Heart left ventricle (tissue), 13 donors: ENCODE data around the gene GREB1.

Experiments used
- POLR2A ChIP-seq, 2 donors: fragments of 450-650 bp; IDR thresholded peaks; one replicate each; pipeline ENCODE4 v1.6.1; 2017; ENCODE audit warnings: antibody characterized with exemption in 2 of 2, mild to moderate bottlenecking in 2 of 2, moderate library complexity in 2 of 2
- TF ChIP-seq, protein P1 (sequence below), 12 donors: fragments of 200-600 bp; sonication (generic) in 4 of 12; IDR thresholded peaks; one replicate each; pipeline versions ENCODE4 v1.5.0 to v1.8.0; 2018 to 2022; ENCODE audit warnings: antibody characterized with exemption in 12 of 12, mild to moderate bottlenecking in 5 of 12
- donor health status: ischemic (EF 13 %, LVEDD 7.1; RV severe dilation, severe dysfunction).
- donor health status: DM: no; HTN: yes; CAD: no.
- donor health status: DM: no; HTN: no; CAD: no.
- donor health status: ischemic (EF 25% LVEDD 6.9; RV normal size, moderate dysfunction).
- donor health status: ischemic (EF 25% LVEDD 5.7; RV mildly dilated, moderate dysfunction).
- donor health status: ischemic (EF 35%, LVEDD 5.7; RV mildly dilated, moderate dysfunction).
- donor health status: nonischemic (EF 11% LVEDD 7.7; RV severe dilation, severe dysfunction).
- donor health status: DM: yes; HTN: yes; CAD: no.
- donor health status: PGD.
- donor health status: ischemic (EF 29% LVEDD 5.4; RV normal size, mild dysfunction).
- donor health status: nonischemic (EF 23%, LVEDD 6.1; RV moderate dilation, normal function).

DNA sequence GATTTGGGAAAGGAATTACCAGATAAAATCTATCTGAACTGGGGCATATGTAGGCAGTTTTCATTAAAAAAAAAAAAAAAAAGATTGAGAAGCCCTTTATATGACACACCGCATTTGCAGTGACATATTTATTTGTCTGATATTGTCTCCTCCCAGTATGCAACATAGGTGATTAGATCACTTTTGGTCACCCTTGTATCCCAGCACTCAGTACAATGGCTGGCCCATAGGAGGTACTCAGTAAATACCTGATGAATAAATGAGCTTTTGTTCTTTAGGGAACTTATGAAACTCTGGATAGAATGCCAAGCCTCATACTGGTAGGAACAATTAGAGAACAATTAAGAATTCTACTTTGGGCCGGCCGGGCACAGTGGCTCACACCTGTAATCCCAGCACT, 45.0 kb upstream of the GREB1 start:
- TF ChIP-seq, protein P1, sequence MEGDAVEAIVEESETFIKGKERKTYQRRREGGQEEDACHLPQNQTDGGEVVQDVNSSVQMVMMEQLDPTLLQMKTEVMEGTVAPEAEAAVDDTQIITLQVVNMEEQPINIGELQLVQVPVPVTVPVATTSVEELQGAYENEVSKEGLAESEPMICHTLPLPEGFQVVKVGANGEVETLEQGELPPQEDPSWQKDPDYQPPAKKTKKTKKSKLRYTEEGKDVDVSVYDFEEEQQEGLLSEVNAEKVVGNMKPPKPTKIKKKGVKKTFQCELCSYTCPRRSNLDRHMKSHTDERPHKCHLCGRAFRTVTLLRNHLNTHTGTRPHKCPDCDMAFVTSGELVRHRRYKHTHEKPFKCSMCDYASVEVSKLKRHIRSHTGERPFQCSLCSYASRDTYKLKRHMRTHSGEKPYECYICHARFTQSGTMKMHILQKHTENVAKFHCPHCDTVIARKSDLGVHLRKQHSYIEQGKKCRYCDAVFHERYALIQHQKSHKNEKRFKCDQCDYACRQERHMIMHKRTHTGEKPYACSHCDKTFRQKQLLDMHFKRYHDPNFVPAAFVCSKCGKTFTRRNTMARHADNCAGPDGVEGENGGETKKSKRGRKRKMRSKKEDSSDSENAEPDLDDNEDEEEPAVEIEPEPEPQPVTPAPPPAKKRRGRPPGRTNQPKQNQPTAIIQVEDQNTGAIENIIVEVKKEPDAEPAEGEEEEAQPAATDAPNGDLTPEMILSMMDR (IDR thresholded peaks at IDR 0.05), result no peak
- no peak for TF ChIP-seq POLR2A (IDR thresholded peaks at IDR 0.05)
